GM12801 (cell line): Measurements from ENCODE around the gene CTSW.

Experiments
- CTCF ChIP-seq: IDR thresholded peaks from one replicate; pipeline ENCODE4 v1.5.1; 2011; ENCODE audit warnings: control low read depth; ENCODE audit not compliant: insufficient read length; ENCODE audit errors: extremely low read depth

CTSW gene

GRCh38 chr11:65879617-65880016 is at the start of gene CTSW:
TSS of gene CTSW (plus strand) at chr11:65879837. CDS start at chr11:65879855, 18 bp downstream.
- TF ChIP-seq CTCF: no peak

- no peak for TF ChIP-seq CTCF
Observed at GRCh38 chr11:65833297-65834030, 46.2 kb upstream of the CTSW start, which contains the start of gene SNX32. TSS of gene SNX32 (plus strand) at chr11:65833963. CDS start at chr11:65834066, 103 bp downstream.

- no peak for TF ChIP-seq CTCF
Observed at GRCh38 chr11:65834202-65834601, 45.4 kb upstream of the CTSW start.

- TF ChIP-seq CTCF: no peak
Observed at GRCh38 chr11:65842144-65842543, 37.5 kb upstream of the CTSW start.

- no peak for TF ChIP-seq CTCF
Observed at GRCh38 chr11:65843811-65844210, 35.8 kb upstream of the CTSW start.

GRCh38 chr11:65844231-65844872 is 35.3 kb upstream of the CTSW start:
- TF ChIP-seq CTCF: no peak

- TF ChIP-seq CTCF: no peak
Observed at GRCh38 chr11:65847746-65848145, 31.9 kb upstream of the CTSW start.
